H1 (cell line): ENCODE measurements around the gene RSKR. TPM values are rescaled to one million over a fixed set of nuclear protein-coding genes. Genes with fewer than 3 reads are reported as not detected.

Experiments
- BACH1 ChIP-seq: IDR thresholded peaks from 2 replicates; pipeline ENCODE4 v1.6.1; 2012; ENCODE audit warnings: low read length, improper control_type of control experiment
- BCL11A ChIP-seq, 2 experiments: IDR thresholded peaks; one replicate each; pipeline ENCODE4 v1.6.1; 2011; ENCODE audit warnings: low read depth in 2 of 2, low read length in 2 of 2, mild to moderate bottlenecking in 2 of 2
- CBX8 ChIP-seq: fragments of 300-800, 300-1000 bp; sonication (generic); IDR thresholded peaks from 2 replicates; pipeline ENCODE4 v1.7.1; 2016; ENCODE audit warnings: low read depth, low read length, borderline replicate concordance
- CHD1 ChIP-seq: IDR thresholded peaks from 2 replicates; pipeline ENCODE4 v1.6.1; 2012; ENCODE audit warnings: low read depth, low read length, improper control_type of control experiment
- CHD2 ChIP-seq: IDR thresholded peaks from 2 replicates; pipeline ENCODE4 v1.6.1; 2012; ENCODE audit warnings: low read length, improper control_type of control experiment
- GTF2F1 ChIP-seq: IDR thresholded peaks from 2 replicates; pipeline ENCODE4 v1.6.1; 2012; ENCODE audit warnings: low read depth, low read length, improper control_type of control experiment, borderline replicate concordance
- MAFK ChIP-seq: IDR thresholded peaks from 2 replicates; pipeline ENCODE4 v1.6.1; 2012; ENCODE audit warnings: low read depth, mild to moderate bottlenecking, improper control_type of control experiment, low read length
- SP1 ChIP-seq: IDR thresholded peaks from 2 replicates; pipeline ENCODE4 v1.6.1; 2011; ENCODE audit warnings: low read depth, low read length
- TBP ChIP-seq: IDR thresholded peaks from 2 replicates; pipeline ENCODE4 v1.6.1; 2011; ENCODE audit warnings: low read depth, low read length, improper control_type of control experiment
- ZNF274 ChIP-seq: IDR thresholded peaks from 2 replicates; pipeline ENCODE4 v1.7.0; 2012; ENCODE audit warnings: low read length, borderline replicate concordance; ENCODE audit errors: extremely low read depth
- polyA plus RNA-seq, 7 experiments: library from polyadenylated mRNA; depleted of rRNA in 3 of 7; stranded (reverse) in 5 of 7; unstranded in 2 of 7; fragments of >200 nt in 5 of 7; fragments of 200-250 nt in 2 of 7; gene quantifications; 1 replicate in 5 of 7; 2 replicates in 1 of 7; 4 replicates in 1 of 7; pipeline versions ENCODE4 v1.2.1 to v1.2.3, GENCODE V29; 2011 to 2013; ENCODE audit warnings: missing spikeins in 2 of 7, mixed read lengths in 2 of 7
- total RNA-seq: library from RNA; stranded (reverse); fragmentation: NEBNext Ultra II Directional; extraction: Animal tissue kit (Norgen Biotek cat#: 25700); gene quantifications from 2 replicates; pipeline ENCODE4 v1.2.1, GENCODE V29; 2021
- TF ChIP-seq, protein P1 (sequence below): fragments of 300-600 bp; sonication (generic); IDR thresholded peaks from 2 replicates; pipeline ENCODE4 v1.7.1; 2012; ENCODE audit warnings: low read length, moderate library complexity, mild to moderate bottlenecking, inconsistent platforms; ENCODE audit not compliant: insufficient replicate concordance

RSKR gene
- total and polyA plus RNA-seq, 2 of the 8 experiments (the other 6 are each of a cell fraction or from before 2014, with no cell fraction given): 24.1 to 28.5 TPM

- TF ChIP-seq, protein P1, sequence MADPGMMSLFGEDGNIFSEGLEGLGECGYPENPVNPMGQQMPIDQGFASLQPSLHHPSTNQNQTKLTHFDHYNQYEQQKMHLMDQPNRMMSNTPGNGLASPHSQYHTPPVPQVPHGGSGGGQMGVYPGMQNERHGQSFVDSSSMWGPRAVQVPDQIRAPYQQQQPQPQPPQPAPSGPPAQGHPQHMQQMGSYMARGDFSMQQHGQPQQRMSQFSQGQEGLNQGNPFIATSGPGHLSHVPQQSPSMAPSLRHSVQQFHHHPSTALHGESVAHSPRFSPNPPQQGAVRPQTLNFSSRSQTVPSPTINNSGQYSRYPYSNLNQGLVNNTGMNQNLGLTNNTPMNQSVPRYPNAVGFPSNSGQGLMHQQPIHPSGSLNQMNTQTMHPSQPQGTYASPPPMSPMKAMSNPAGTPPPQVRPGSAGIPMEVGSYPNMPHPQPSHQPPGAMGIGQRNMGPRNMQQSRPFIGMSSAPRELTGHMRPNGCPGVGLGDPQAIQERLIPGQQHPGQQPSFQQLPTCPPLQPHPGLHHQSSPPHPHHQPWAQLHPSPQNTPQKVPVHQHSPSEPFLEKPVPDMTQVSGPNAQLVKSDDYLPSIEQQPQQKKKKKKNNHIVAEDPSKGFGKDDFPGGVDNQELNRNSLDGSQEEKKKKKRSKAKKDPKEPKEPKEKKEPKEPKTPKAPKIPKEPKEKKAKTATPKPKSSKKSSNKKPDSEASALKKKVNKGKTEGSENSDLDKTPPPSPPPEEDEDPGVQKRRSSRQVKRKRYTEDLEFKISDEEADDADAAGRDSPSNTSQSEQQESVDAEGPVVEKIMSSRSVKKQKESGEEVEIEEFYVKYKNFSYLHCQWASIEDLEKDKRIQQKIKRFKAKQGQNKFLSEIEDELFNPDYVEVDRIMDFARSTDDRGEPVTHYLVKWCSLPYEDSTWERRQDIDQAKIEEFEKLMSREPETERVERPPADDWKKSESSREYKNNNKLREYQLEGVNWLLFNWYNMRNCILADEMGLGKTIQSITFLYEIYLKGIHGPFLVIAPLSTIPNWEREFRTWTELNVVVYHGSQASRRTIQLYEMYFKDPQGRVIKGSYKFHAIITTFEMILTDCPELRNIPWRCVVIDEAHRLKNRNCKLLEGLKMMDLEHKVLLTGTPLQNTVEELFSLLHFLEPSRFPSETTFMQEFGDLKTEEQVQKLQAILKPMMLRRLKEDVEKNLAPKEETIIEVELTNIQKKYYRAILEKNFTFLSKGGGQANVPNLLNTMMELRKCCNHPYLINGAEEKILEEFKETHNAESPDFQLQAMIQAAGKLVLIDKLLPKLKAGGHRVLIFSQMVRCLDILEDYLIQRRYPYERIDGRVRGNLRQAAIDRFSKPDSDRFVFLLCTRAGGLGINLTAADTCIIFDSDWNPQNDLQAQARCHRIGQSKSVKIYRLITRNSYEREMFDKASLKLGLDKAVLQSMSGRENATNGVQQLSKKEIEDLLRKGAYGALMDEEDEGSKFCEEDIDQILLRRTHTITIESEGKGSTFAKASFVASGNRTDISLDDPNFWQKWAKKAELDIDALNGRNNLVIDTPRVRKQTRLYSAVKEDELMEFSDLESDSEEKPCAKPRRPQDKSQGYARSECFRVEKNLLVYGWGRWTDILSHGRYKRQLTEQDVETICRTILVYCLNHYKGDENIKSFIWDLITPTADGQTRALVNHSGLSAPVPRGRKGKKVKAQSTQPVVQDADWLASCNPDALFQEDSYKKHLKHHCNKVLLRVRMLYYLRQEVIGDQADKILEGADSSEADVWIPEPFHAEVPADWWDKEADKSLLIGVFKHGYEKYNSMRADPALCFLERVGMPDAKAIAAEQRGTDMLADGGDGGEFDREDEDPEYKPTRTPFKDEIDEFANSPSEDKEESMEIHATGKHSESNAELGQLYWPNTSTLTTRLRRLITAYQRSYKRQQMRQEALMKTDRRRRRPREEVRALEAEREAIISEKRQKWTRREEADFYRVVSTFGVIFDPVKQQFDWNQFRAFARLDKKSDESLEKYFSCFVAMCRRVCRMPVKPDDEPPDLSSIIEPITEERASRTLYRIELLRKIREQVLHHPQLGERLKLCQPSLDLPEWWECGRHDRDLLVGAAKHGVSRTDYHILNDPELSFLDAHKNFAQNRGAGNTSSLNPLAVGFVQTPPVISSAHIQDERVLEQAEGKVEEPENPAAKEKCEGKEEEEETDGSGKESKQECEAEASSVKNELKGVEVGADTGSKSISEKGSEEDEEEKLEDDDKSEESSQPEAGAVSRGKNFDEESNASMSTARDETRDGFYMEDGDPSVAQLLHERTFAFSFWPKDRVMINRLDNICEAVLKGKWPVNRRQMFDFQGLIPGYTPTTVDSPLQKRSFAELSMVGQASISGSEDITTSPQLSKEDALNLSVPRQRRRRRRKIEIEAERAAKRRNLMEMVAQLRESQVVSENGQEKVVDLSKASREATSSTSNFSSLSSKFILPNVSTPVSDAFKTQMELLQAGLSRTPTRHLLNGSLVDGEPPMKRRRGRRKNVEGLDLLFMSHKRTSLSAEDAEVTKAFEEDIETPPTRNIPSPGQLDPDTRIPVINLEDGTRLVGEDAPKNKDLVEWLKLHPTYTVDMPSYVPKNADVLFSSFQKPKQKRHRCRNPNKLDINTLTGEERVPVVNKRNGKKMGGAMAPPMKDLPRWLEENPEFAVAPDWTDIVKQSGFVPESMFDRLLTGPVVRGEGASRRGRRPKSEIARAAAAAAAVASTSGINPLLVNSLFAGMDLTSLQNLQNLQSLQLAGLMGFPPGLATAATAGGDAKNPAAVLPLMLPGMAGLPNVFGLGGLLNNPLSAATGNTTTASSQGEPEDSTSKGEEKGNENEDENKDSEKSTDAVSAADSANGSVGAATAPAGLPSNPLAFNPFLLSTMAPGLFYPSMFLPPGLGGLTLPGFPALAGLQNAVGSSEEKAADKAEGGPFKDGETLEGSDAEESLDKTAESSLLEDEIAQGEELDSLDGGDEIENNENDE: no peak
- no peak for TF ChIP-seq BACH1
- no peak for TF ChIP-seq TBP
- no peak for TF ChIP-seq SP1
- TF ChIP-seq GTF2F1: no peak
- TF ChIP-seq ZNF274: no peak
- TF ChIP-seq CHD1: no peak
- TF ChIP-seq BCL11A (IDR thresholded peaks at IDR 0.05; ENCODE audit: low read depth in 2 of 2, low read length in 2 of 2): no peak
- no peak for TF ChIP-seq MAFK
- TF ChIP-seq CHD2: no peak
- no peak for TF ChIP-seq CBX8
Observed at GRCh38 chr17:28579526-28579925, 34.5 kb downstream of the RSKR start (continued).
